Spleen (tissue), 7 donors: Measurements from ENCODE around the gene CCDC12.

Source experiments
- CTCF ChIP-seq, 11 experiments: fragments of 200-600 bp in 7 of 11; fragments of 450-650 bp in 4 of 11; sonication (generic) in 4 of 11; IDR thresholded peaks in 8 of 11; conservative IDR thresholded peaks in 3 of 11; 1 replicate in 7 of 11; 2 replicates in 4 of 11; pipeline versions ENCODE4 v1.4.0 to v1.8.0; 2016 to 2021; ENCODE audit warnings: antibody characterized with exemption in 11 of 11, inconsistent platforms in 4 of 11, mild to moderate bottlenecking in 1 of 11
- POLR2A ChIP-seq, 3 donors: fragments of 450-650 bp; IDR thresholded peaks; one replicate each; pipeline ENCODE4 v1.5.1; 2017; ENCODE audit warnings: antibody characterized with exemption in 3 of 3, mild to moderate bottlenecking in 1 of 3
- POLR2AphosphoS5 ChIP-seq, 3 donors: sonication (generic); formaldehyde crosslinking; IDR thresholded peaks; one replicate each; pipeline ENCODE4 v1.5.1; 2017; ENCODE audit warnings: antibody characterized with exemption in 3 of 3
- donor health status: DM: no; HTN: no; CAD: no; lungs with moderate emphysema.
- donor health status: DM: no; HTN: no; CAD: no.
- donor health status: DM: no; HTN: no; CAD: no.

GRCh38 chr3:46954178-46954577, 22.4 kb downstream of the CCDC12 start:
- TF ChIP-seq CTCF (IDR thresholded peaks at IDR 0.05 in 8 of 11, conservative IDR thresholded peaks at IDR 0.05 in 3 of 11) (no peak), POLR2AphosphoS5 (IDR thresholded peaks at IDR 0.05) (no peak), POLR2A (IDR thresholded peaks at IDR 0.05) (no peak)
